NCI-H1436 (cell line): Measurements from ENCODE around the gene SLC2A5.
"Not testable (repeated sequence)": the region's sequence is repeated elsewhere in the genome, so short reads cannot be mapped to it uniquely, and the experiment has no call there.

ENCODE experiments used
- DNase-seq: peaks from one replicate; lab custom pipeline; 2025; lab: John Stamatoyannopoulos, UW

Gene SLC2A5

DNA sequence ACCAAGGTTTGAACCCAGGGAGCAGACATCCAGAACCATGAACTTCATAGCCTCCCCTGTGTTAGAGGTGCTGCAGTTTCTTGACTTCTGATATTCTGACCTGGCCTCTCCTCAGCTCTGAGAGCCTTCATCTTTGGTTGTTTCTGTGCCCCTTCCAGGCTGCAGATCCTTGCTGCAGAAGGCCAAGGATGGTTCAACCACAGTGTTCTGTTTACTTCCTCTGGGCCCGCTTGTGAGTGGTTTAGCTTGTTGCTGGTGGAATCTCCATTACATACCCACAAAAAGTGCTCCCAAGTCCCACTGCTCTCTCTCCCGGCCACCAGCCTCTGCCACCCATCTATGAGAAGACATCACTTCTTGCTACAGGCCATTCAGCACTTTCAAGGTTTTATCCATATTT lies 34.2 kb downstream of the SLC2A5 start:
- no peak for DNase-seq

DNA sequence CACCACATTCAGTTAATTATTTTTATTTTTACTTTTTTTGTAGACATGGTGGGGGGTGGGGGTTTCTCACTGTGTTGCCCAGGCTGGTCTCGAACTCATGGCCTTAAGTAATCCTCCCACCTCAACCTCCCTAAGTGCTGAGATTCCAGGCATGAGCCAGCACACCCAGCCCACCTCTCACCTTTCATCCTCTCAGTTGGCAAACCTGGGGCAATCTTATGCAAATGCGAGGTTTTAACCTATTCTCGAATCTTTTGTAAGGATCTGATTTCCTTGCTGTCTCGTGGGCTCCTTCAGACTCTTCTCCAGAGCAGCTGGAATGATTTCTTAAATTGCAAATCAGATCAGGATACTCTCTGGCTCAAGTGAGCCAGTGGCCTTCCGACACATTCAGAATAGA lies 36.1 kb downstream of the SLC2A5 start:
- DNase-seq: no peak

DNA sequence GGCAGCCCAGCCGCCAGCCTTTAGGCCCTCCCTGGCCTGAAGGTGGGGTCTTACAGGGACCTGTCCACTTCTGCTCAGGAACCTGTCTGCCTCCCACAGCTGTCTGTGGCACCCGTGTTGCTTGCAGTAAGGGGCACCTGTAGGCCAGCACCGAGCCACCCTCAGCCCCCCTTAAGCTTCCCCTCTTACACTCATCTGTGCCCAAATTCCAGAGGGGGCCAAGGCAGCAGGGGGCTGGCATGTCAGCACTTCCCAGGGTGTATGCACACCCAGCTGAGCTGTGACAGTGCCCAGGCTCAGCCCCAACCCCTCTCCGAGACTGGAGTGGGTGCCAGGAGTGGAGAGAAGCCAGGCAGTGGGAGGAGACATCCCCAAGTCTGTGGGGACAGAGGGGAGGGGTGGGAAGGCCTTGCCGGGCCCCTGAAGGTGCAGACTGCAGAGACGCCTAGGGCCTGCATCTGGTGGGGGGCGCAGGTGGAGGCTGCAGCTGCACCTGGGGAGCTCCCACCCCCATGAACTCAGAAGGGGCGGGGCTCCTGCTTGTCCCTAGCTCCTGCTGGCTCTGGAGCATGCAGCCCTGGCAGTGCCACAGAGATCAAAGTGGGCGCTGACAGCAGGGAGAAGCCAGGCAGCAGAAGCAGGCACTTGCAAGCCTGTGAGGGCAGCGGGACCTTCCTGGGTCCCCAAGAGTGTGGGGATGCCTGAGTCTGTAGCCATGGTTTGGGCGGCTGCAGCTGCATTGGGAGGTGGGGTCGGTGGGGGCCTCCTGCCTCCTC lies 37.8 kb downstream of the SLC2A5 start:
- no peak for DNase-seq

DNA sequence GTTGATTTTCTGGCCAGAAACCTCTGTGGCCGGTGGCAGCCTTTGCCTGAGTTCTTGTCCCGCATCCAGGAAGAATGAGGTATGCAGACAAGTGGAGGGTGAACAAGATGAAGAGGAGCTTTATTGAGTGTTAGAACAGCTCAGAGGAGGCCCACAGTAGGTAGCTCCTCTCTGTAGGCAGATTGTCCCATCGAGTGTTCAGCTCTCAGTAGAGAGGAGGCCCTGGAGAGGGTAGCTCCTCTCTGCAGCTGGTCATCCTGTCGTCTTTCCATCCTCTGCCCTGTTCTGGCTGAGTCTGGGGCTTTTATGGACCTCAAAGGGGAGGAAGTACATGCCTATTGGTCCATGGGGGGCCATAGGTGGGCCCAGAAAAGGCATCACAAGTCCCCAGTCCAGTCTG lies 38.4 kb downstream of the SLC2A5 start:
- DNase-seq: not testable (repeated sequence)

DNA sequence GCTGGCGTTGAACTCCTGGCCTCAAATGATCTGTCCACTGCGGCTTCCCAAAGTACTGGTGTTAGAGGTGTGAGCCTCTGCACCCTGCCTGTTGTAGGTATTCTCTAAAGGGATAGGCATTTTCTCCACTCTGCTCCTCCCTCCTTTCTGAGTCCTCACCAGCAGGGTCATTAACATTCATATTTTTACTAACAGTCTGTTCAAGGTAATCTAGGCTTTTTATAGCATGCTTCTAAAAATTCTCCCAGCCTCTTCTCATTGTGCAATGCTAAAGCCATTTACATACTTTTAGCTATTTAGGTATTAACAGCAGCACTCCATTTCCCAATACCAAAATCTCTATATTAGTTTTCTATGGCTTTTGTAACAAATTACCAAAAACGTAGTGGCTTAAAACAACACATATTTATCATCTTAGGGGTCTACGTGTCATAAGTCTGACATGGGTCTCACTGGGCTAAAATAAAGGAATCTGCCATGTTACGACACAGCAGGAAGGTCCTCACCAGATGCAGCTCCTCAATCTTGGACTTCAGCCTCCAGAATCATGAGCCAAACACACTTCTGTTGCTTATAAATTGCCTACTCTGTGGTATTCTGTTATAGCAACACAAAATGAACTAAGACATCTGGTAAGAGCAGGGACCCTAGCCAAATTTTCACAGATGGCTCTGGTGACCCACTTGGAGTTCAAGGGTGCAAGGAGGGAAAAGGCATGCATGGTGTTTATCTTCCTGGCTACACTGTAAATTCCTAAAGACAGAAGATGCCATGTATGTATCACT lies 40.3 kb downstream of the SLC2A5 start:
- DNase-seq: no peak

DNA sequence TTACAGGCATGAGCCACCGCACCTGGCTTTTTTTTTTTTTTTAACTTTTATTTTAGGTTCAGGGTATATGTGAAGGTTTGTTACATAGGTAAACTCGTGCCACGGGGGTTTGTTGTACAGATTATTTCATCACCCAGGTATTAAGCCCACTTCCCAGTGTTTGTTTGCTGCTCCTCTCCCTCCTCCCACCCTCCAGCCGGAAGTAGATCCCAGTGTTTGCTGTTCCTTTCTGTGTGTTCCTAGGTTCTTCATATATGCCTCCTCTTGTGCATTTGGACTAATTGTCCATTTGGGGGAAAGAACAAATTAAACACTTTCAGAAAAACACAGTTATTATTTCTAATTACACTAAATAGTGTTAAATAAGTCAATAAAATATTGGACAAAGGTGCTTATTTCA lies 42.1 kb downstream of the SLC2A5 start:
- no peak for DNase-seq

DNA sequence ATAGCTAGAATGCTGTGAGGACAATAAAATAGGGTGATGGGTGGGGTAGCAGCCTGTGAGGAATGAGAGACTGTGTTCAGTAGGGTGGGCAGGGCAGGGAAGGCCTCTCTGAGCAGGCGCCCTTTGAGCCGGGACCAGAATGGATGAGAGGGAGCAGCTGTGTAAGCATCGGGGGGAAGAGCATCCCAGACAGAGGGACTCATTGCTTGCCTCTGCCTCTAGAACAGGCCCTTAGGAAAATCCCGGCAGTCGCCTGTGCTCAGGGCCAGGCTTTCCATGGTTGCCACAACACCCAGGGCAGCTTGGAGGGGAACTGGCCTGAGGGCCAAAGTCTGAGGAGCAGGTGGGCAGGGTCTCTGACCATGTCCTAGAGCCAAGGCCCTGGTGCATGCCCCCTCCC lies 44.0 kb downstream of the SLC2A5 start:
- no peak for DNase-seq

DNA sequence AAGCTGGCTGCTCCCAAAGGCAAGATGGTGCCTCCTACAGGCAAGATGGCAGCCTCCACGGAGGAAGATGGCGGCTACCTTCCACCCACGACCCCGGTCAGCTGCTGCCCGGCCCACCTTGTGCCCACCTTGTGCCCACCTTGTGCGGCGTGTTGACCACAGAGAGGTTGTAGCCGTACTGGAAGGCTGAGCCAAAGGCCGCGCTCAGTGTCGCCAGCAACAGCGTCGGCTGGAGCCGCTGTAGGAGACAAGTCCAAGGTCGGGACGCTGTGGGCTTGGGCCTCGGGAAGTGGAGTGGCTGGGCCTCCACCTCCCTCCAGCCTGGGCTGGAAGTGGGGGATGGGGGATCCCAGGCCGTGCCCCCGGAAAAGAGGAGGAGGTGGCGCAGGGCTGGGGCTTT lies 44.6 kb downstream of the SLC2A5 start:
- no peak for DNase-seq

DNA sequence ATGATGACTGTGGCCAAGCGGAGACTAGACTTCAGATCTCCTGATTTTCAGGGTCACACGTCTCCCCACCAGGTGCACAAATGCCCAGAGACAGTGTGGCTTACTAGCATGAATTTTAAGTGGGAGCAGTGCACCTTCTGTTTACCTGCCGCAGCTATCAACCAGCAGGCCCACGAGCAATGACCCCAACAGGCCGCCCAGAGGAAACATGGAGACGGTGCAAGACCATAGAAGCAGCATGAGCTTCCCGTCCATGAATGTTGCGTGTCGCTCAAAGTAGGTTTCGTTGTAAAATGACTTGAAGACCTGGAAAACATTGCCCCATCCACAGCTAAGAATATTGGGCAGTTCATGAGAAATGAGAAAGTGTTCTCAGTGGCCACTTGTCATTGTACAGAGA lies 46.7 kb downstream of the SLC2A5 start:
- DNase-seq: no peak

DNA sequence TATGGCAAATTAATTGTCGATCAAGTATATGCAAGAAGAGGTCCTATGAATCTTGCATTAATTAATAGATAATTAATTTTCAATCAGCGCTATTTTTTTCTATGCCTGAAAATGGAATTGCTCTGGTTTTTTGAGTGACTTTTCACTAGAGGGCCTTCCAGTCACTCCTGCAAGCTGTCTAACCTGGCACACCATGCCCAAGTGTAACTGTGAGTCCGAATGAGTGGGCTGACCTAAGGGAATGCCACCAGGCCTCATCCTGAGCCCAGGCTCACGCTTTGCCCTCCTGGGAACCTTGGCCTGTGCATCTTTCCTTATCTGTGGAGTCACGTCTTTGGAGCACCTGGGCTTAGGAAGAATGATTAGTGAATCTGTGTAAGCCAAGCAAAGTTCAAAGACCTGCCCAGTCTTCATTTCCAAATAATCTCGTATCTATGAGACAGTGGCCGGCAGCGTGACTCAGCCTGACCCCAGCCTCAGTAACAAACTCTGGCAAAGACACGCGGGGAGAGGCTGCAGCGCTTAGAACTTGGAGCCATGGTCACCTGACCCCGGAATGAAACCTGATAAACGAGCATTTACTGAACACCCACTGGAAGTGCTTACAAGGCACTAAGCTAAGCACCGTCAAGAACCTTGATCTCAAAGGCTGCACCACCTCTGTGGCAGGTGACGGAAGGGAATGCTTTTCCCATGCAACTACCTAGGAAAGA lies 47.3 kb downstream of the SLC2A5 start:
- DNase-seq: not testable (repeated sequence)

DNA sequence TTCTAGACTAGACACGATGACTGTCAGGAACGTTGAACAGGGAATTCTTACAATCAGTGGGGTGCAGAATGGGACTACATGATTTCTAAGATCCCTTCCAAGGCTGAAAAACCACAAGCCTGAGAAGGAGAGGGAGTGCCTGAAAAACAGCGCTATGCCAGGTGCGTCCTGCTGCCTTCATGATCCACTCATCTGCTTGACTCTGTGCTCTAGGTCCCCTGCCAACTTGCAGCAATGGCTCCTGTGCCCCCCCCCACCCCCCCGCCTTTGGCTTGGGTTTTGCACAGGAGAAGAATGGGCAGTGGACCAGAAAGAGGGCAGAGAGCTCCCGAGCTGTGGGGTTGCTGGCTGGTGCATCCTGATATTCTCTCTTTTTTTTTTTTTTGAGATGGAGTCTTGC lies 49.1 kb downstream of the SLC2A5 start:
- no peak for DNase-seq

DNA sequence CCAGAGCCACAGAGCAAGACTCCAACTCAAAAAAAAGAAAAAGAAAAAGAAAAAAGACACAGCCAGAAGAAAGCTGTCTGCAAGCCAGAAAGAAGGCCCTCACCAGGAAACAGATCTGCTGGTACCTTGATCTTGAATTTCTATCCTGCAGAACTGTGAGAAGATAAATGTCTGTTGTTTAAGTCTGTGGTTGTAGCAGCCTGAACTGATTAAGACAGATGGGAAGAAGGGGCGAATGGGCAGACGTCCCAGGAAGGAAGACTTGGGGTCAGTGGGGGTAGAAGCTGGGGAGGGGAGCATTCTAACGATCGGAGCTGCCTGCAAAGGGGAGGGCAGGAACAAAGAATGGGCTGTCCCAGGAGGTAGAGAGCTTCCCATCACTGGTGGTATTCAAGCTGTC lies 49.5 kb downstream of the SLC2A5 start:
- no peak for DNase-seq

DNA sequence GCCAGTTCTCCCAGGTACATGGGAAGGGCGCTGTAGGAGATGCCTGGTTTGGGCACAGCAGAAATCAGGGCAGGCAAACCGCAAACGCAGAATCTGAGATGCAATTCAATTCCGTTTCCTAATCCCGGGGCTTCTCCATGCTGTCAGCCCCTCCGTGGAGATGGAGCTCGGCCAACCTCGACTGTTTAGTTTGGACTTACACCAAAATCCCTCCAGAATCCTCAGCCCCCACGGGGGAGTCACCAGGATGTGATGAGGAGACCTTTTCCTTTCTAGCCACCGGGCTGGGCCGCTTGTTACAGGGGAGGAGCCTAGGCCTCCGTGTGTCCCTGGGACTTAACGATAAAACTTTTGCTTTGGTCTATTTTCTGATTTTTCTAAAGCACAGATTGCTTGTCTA lies 51.1 kb downstream of the SLC2A5 start:
- no peak for DNase-seq

DNA sequence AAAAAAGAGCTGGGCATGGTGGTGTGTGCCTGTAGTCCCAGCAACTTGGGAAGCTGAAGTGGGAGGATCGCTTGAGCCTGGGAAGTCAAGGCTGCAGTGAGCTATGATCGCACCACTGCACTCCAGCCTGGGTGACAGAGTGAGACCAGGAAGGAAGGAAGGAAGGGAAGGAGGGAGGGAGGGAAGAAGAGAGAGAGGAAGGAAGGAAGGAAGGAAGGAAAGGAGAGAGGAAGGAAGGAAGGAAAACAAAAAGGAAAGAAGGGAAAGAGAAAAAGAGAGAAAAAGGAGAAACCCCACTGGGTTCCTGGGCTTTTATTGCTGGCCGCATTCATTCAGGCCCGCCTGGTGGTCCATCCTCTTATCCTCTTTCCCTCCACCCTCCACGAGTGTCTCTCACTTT lies 53.0 kb downstream of the SLC2A5 start:
- no peak for DNase-seq

DNA sequence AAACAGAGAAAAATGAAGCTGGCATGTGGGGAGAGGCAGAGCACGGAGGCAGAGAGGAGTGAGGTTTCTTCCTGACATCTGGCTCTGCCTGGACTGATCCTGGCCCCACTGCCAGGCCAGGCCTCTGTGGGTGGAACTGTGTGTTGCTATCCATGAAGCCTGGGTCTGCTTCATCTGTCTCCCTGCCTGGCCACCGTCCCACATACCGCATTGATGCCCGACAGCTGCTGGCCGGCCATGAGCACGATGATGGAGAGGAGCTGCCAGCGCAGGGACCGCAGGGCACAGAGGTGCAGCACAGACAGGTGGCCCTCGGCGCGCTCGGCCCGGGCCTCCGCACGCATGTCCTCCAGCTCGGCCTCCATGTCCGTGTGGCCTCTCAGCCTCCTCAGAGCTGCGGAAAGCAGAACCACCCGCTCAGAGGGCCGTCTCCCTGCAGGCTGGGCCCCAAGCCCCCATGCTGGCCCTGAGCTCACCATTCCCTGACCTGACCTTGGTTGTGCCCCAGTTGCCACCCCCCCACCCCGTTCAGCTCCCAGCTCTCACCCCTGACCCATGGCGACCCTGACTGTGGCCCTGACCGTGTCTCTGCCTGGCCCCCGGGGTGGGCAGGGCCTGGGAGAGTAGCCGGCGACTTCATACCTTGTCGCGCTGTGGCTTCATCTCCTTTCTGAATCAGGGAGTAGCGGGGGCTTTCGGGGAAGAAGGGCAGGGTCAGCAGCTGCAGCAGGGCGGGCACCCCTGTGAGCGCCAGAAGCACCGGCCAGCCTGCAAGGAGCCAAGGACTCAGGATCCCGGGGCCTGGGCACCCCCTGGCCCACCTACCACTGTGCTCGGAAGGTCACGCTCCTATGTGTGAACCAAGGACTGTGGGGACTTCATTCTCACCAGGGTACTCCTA lies 54.7 kb downstream of the SLC2A5 start:
- DNase-seq: no peak

DNA sequence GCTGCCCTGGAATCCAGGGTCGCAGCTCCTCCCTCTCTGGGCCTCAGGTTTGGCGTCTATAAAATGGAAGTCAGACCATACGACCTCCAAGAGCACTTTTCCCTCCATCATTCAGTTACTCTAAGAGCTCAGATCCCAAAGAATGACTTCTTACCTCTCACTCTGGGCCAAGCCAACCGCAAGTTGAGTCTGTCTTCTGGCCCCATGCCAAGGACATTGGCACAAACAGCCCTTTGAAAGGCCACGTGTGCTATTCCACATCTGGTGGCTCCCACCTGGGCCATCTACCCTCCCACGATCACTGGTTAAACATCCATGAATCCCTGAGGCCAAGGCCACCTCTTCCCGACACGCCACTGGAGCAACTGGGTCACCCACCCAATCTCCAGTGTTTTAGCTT lies 55.6 kb downstream of the SLC2A5 start:
- DNase-seq: no peak

DNA sequence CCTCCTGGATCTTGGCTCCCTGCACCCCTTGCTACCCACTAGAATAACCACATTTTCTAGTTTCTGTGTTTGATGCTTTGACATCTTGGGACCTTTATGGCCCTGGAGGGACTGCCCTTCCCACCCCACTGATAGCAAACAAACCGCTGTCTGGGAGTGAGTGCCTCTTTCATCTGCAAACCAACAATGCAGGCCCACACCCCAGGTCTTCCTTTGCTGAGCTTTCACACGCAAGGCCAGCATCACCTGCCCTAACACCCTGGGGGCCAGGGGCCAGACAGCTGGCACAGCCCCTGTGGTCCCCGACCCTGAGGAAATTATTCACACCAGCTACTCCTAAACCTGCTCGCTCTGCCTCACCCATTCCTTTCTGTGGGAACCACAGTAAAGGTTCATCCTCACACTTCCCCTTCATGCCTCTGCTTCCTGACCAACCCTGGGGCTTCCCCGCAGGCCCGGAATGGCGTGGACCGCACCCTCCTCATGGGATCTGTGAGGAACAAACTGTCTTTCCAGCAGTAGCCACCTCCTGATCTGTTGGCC lies 58.6 kb downstream of the SLC2A5 start:
- no peak for DNase-seq

DNA sequence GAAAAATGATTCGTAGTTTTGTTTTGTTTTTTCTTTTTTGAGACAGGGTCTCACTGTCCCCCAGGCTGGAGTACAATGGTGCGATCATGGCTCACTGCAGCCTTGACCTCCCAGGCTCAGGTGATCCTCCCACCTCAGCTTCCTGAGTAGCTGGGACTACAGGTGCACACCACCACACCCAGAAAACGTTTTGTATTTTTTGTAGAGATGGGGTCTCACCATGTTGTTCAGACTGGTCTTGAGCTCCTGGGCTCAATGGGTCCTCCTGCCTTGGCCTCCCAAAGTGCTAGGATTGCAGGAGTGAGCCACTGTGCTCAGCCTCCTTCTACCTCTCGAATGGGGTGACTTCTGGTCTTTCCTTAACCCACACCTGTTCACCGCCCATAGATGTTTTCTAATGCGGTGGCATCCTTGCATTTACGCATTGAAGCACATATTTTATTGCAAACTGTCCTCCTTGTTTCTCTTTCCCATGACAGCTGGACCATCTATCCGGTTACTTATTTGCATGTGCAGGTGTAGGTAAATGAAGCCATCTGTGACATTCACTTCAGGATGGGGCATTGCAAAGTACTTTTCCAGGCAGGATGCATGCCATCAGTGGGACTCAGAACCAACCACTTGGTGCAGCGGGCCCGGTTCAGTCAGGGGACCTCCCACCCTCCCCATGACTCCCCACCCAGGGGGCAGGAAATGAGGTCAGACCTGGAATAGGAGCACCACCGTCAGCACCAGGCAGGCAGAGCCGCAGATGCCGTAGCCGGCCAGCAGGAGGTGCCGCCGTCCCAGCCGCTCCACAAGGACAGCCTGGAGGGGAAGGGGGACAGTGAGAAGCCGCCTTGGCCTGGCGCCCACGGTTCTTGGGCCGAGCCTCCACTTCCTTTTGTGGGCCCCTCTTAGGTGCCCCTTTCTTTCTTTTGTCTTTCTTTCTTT lies 59.7 kb downstream of the SLC2A5 start:
- no peak for DNase-seq

DNA sequence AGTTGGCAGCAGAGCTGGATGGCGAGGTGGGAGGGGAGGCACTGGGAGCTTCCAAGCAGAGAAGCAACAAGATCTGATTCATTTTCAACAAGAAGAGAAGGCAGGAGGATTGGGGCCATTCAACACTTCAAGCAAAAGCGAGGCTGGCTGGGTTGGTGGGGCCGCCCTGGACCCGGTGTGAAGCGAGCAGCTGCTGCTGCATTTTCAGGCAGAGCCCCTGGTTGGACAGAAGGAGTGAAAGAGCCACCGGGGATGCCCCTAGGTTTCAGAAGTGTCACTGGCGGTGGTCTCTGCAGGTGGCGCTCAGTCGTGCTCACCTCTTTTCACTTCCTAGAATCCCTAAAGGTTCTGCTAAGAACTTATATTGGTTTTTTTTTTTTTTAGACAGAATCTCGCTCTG lies 61.2 kb downstream of the SLC2A5 start:
- no peak for DNase-seq

DNA sequence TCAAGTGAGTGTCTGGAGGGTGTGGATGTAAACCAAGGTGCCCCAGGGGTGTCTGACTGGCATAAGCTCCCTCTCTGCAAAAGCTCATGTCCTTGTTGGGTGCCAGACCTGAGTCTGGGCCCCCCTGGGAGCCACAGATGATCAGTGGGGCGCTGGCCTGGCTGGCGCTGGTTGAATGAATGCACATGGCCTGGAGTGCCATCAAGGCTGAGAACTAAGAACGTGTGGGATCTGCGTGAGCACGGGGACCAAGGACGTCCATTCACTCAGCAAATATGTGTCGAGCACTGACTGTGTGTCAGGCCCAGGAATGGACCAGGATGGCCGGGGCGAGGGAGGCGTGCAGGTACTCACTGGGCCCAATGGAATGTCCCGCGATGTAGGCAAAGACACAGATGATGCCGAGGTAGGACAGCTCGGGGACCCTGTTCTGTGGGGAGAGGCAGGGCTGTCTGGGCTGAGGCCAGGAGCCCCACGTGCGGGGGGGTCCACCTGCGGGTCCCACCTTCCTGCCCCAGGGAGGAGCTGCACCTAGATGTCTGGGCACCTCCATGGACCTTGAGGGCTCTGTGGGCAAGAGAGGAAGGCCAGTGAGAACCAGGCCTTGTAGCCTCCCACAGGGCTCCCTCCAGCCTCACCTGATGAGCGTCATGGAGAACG lies 62.3 kb downstream of the SLC2A5 start:
- DNase-seq: no peak
